GM21576 (cell line): ENCODE measurements around the gene PPARD.
"Not testable (repeated sequence)": the region's sequence is repeated elsewhere in the genome, so short reads cannot be mapped to it uniquely, and the experiment has no call there.

Experiments
- ATAC-seq: cut with Tn5 transposase; IDR thresholded peaks from one replicate; pipeline ENCODE4 v1.9.1; 2021; ENCODE audit warnings: mild to moderate bottlenecking, moderate library complexity; ENCODE audit not compliant: unreplicated experiment

PPARD gene

GRCh38 chr6:35403544-35404442, 61.4 kb downstream of the PPARD start:
- no peak for ATAC-seq

GRCh38 chr6:35406711-35407485, 64.5 kb downstream of the PPARD start:
- no peak for ATAC-seq

GRCh38 chr6:35409245-35409644, 66.9 kb downstream of the PPARD start:
- no peak for ATAC-seq

- ATAC-seq, result no peak
Observed at GRCh38 chr6:35410131-35410530, 67.8 kb downstream of the PPARD start.

GRCh38 chr6:35411066-35411465, 68.7 kb downstream of the PPARD start:
- ATAC-seq, result no peak

GRCh38 chr6:35412102-35412501, 69.7 kb downstream of the PPARD start:
- no peak for ATAC-seq

GRCh38 chr6:35413911-35414310, 71.6 kb downstream of the PPARD start:
- no peak for ATAC-seq

- no peak for ATAC-seq
Observed at GRCh38 chr6:35415065-35415891, 72.9 kb downstream of the PPARD start.

GRCh38 chr6:35417979-35418661, 75.8 kb downstream of the PPARD start:
- no peak for ATAC-seq

- ATAC-seq, result no peak
Observed at GRCh38 chr6:35419417-35419816, 77.1 kb downstream of the PPARD start.

GRCh38 chr6:35419961-35420360, 77.6 kb downstream of the PPARD start:
- no peak for ATAC-seq

GRCh38 chr6:35425284-35425683, 82.9 kb downstream of the PPARD start:
- ATAC-seq, result no peak

GRCh38 chr6:35426074-35426473, 83.7 kb downstream of the PPARD start:
- no peak for ATAC-seq

- ATAC-seq, result no peak
Observed at GRCh38 chr6:35427435-35427834, 85.1 kb downstream of the PPARD start.

- no peak for ATAC-seq
Observed at GRCh38 chr6:35427851-35428321, 85.5 kb downstream of the PPARD start.

GRCh38 chr6:35428421-35429149, 86.2 kb downstream of the PPARD start:
- no peak for ATAC-seq

GRCh38 chr6:35429463-35429862, 87.1 kb downstream of the PPARD start:
- ATAC-seq, result no peak

GRCh38 chr6:35432291-35432690, 89.9 kb downstream of the PPARD start:
- no peak for ATAC-seq

- ATAC-seq, result not testable (repeated sequence)
Observed at GRCh38 chr6:35432702-35433101, 90.3 kb downstream of the PPARD start.
